Bronchial epithelial cell (primary cell): Measurements from ENCODE around the gene TSGA10. TPM values are rescaled to one million over a fixed set of nuclear protein-coding genes. Genes with fewer than 3 reads are reported as not detected.

Experiments used
- DNase-seq: peaks from one replicate; pipeline ENCODE4 v3.0.0-alpha.2; 2010; ENCODE audit warnings: low read depth
- FAIRE-seq: peaks from 2 replicates; lab custom pipeline; 2011; peaks lifted over from hg19 to GRCh38; lab: Jason Lieb, UNC
- H3K27me3 ChIP-seq: 2 replicates; pipeline ENCODE4 v1.5.1; 2011; ENCODE audit warnings: low read length; ENCODE audit not compliant: control insufficient read depth, insufficient read depth
- H3K36me3 ChIP-seq: 2 replicates; pipeline ENCODE4 v1.5.1; 2011; ENCODE audit warnings: low read length; ENCODE audit not compliant: control insufficient read depth, insufficient read depth
- H3K4me3 ChIP-seq: 2 replicates; pipeline ENCODE4 v1.5.1; 2011; ENCODE audit warnings: mild to moderate bottlenecking, low read depth, low read length, control low read depth
- total RNA-seq: library from RNA; depleted of rRNA; stranded (reverse); fragments of >200 nt; gene quantifications from 2 replicates; pipeline ENCODE4 v1.2.1, GENCODE V29; 2014
- TF ChIP-seq, protein P1 (sequence below): IDR thresholded peaks from 2 replicates; pipeline ENCODE4 v1.5.1; 2011; ENCODE audit warnings: mild to moderate bottlenecking, moderate library complexity, low read length, control low read depth, inconsistent platforms; ENCODE audit not compliant: insufficient read depth, severe bottlenecking

TSGA10 gene
- total RNA-seq, 1 donor from 2014 or later = 3.4 TPM

DNA sequence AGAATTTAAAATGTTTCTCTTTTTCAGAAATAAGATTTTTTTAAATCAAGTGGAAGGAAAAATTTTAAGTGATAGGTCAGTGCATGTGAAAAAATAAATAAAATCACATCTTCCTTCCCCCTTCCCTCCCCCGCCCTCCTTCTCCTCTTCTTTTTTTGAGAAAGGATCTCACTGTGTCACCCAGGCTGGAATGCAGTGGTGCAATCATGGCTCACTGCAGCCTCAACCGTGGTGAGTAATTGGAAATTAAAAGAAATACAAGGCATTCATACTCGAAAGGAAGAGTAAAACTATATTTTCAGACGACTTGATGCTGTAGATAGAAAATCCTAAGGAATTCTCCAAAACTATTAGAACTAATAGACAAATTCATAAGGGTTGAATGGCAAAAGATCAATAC lies 201.8 kb downstream of the TSGA10 start:
- H3K36me3 ChIP-seq = no peaks in the 10 kb centered on the region
- TF ChIP-seq, protein P1, sequence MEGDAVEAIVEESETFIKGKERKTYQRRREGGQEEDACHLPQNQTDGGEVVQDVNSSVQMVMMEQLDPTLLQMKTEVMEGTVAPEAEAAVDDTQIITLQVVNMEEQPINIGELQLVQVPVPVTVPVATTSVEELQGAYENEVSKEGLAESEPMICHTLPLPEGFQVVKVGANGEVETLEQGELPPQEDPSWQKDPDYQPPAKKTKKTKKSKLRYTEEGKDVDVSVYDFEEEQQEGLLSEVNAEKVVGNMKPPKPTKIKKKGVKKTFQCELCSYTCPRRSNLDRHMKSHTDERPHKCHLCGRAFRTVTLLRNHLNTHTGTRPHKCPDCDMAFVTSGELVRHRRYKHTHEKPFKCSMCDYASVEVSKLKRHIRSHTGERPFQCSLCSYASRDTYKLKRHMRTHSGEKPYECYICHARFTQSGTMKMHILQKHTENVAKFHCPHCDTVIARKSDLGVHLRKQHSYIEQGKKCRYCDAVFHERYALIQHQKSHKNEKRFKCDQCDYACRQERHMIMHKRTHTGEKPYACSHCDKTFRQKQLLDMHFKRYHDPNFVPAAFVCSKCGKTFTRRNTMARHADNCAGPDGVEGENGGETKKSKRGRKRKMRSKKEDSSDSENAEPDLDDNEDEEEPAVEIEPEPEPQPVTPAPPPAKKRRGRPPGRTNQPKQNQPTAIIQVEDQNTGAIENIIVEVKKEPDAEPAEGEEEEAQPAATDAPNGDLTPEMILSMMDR = no peak
- no peak overlapping the region for H3K4me3 ChIP-seq
- FAIRE-seq = no peak
- DNase-seq = peak; percentile 47
- no peaks in the 10 kb centered on the region for H3K27me3 ChIP-seq

DNA sequence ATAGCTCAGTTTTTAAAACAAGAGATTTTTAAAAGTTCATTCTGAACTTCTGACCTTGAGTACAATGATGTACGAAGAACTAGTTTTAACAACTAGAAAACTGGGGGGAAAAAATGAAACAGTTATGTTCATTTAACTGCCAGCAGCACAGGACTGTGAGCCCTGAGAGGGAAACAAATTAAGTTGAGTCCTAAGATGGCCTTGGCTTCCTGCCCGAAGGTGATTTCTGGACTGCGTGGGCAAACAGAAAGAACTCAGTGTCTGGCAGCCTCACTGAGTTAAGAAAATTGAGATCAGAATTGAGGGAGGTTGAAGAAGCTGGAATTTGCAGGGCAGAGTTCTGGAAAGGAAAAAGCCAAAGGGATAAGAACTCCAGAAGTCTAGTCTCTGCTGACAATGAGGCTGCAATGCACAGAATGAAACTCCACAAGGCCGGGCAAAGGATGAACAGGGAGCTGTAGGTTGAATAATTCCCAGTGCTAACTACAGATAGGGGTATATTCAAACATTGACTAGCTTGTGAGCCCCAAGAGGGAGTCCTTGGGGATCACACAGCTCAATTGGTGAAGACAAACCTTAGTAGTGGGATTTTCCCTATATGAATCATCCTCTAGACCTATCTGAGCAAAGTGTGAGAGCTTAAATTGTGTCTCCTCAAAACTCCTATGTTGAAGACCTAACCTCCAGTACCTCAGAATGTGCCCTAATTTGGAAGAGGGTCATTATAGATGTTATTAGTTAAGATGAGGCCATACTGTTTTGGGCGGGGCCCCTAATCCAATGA lies 205.6 kb downstream of the TSGA10 start:
- no peaks in the 10 kb centered on the region for H3K27me3 ChIP-seq
- H3K36me3 ChIP-seq = no peaks in the 10 kb centered on the region
- TF ChIP-seq, protein P1 = no peak
- H3K4me3 ChIP-seq = no peak overlapping the region
- FAIRE-seq = no peak
- peak; percentile 32 for DNase-seq

DNA sequence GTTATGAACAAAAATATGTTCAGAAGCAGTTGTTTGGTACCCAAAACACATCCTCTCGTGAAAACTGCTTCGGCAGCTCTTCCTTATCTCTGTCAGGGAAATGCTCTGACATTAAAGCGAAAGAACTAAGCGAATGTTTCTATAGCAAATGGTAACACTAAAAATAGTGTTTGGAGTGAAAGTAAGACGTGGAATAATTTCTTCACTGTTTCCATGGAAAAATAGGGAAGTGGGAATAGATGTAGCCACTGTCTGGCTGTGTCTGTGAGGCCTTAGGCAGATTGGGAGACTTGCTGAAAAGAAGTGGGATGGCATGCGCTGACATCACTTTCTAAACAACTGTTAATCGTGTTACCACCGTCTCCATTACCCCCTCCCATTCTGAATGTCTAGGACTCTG lies 207.2 kb downstream of the TSGA10 start:
- no peak overlapping the region for H3K4me3 ChIP-seq
- DNase-seq (no peak), FAIRE-seq (no peak)
- H3K27me3 ChIP-seq = no peaks in the 10 kb centered on the region
- no peaks in the 10 kb centered on the region for H3K36me3 ChIP-seq
- TF ChIP-seq, protein P1 = no peak

Other genes with a start within 250 kb of the TSGA10 start
- gene CRACDL, start 218.7 kb downstream of the TSGA10 start, total RNA-seq = 0.26 and 1.4 TPM in 2 replicates
- 0.90 and 1.1 TPM in 2 replicates for gene C2orf15, start 13.2 kb downstream of the TSGA10 start, total RNA-seq
- 4.2 and 4.5 TPM in 2 replicates for gene LIPT1, start within 50 bp of the TSGA10 start, total RNA-seq
- 17.9 and 32.0 TPM in 2 replicates for gene MITD1, start 26.1 kb upstream of the TSGA10 start, total RNA-seq
- 21.5 and 22.6 TPM in 2 replicates for gene MRPL30, start 26.2 kb upstream of the TSGA10 start, total RNA-seq
- not detected in 2 replicates for gene LYG2, start 100.7 kb upstream of the TSGA10 start, total RNA-seq
- gene LYG1, start 146.3 kb upstream of the TSGA10 start, total RNA-seq = 0.26 and 0.77 TPM in 2 replicates
- 53.6 and 58.2 TPM in 2 replicates for gene TXNDC9, start 181.4 kb upstream of the TSGA10 start, total RNA-seq
- gene EIF5B, start 182.4 kb upstream of the TSGA10 start, total RNA-seq = 21.3 and 23.9 TPM in 2 replicates